Stimulated activated naive CD8-positive, alpha-beta T cell treated with anti-CD3 and anti-CD28 coated beads, Interleukin-15, Interleukin-2, amounts not matched to agents 100 ng/mL and 50 ng/mL, for 24 hours (primary cell): ENCODE data around the gene SLC41A3.
"Not testable (repeated sequence)": the region's sequence is repeated elsewhere in the genome, so short reads cannot be mapped to it uniquely, and the experiment has no call there.

ENCODE experiments used
- H3K27ac Mint-ChIP-seq: one replicate; pipeline ENCODE4 v1.8.0; 2021; ENCODE audit warnings: mild to moderate bottlenecking, mixed read lengths
- H3K27me3 Mint-ChIP-seq: one replicate; pipeline ENCODE4 v1.8.0; 2021; ENCODE audit warnings: mixed read lengths
- H3K36me3 Mint-ChIP-seq: one replicate; pipeline ENCODE4 v1.8.0; 2021; ENCODE audit warnings: low read depth, mixed read lengths
- H3K4me1 Mint-ChIP-seq: one replicate; pipeline ENCODE4 v1.8.0; 2021; ENCODE audit warnings: low read depth, mixed read lengths
- H3K4me3 Mint-ChIP-seq: one replicate; pipeline ENCODE4 v1.8.0; 2021; ENCODE audit warnings: mild to moderate bottlenecking, mixed read lengths
- H3K9me3 Mint-ChIP-seq: one replicate; pipeline ENCODE4 v1.8.0; 2021; ENCODE audit warnings: mixed read lengths

SLC41A3 gene

DNA sequence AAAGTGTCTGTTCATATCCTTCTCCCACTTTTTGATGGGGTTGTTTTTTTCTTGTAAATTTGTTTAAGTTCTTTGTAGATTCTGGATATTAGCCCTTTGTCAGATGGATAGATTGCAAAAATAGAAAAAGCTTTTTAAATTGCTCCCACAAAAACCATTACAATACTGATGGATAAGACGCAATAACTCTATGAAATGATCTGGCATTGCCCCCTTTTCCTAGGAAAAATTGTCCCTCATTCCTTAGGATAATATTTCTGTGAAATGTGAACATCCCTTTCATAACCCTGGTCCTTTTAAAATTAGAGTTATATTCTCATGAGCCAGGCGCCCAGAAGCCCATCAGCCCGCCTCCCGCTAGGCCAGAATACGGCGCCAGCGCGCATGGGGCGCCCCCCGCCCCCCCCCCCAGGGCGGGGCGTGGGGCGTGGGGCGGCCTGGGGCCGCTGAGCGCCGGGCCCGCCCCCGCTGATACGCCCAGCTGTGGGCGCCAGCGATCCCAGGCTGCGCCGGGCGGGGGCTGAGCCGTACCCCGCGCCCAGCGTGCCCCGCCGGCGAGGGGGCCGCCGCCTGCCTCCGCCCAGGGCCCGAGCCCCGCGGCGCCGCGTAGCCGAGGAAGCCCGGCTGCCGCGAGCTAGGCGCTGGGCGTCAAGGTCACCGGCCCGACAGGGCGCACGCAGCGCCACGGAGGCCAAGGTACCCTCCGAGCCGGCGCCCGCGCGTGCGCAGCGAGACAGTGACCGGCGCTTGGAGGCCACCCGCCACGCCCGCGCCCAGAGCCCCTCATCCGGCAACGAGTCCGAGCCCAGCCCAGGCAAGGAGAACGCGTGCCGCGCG is 126.0 kb downstream of the SLC41A3 start:
- no peaks in the 10 kb centered on the region for H3K4me1 Mint-ChIP-seq
- H3K9me3 Mint-ChIP-seq: no peaks in the 10 kb centered on the region
- H3K4me3 Mint-ChIP-seq: no peak overlapping the region
- H3K36me3 Mint-ChIP-seq: no peaks in the 10 kb centered on the region
- H3K27me3 Mint-ChIP-seq: peaks cover 15% of the 10 kb centered on the region
- H3K27ac Mint-ChIP-seq: no peak overlapping the region

DNA sequence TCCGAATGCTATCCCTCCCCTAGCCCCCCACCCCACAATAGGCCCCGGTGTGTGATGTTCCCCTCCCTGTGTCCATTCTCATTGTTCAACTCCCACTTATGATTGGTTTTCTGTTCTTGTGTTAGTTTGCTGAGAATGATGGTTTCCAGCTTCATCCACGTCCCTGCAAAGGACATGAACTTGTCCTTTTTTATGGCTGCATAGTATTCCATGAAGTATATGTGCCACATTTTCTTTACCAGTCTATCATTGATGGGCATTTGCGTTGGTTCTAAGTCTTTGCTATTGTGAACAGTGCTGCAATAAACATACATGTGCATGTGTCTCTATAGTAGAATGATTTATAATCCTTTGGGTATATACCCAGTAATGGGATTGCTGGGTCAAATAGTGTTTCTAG is 126.9 kb downstream of the SLC41A3 start:
- H3K27me3 Mint-ChIP-seq: peaks cover 19% of the 10 kb centered on the region
- not testable (repeated sequence) for H3K27ac Mint-ChIP-seq, H3K36me3 Mint-ChIP-seq, H3K4me3 Mint-ChIP-seq, H3K4me1 Mint-ChIP-seq, H3K9me3 Mint-ChIP-seq
